Mucosa of stomach (tissue), 1 donor: ENCODE data around the gene TTC23L.
"Not testable (repeated sequence)": the region's sequence is repeated elsewhere in the genome, so short reads cannot be mapped to it uniquely, and the experiment has no call there.

Experiments used
- H3K27me3 ChIP-seq: one replicate; pipeline ENCODE4 v1.7.0; 2013; ENCODE audit warnings: mild to moderate bottlenecking, low read length; ENCODE audit not compliant: control insufficient read depth, insufficient read depth
- H3K36me3 ChIP-seq: one replicate; pipeline ENCODE4 v1.7.0; 2013; ENCODE audit warnings: low read length; ENCODE audit not compliant: control insufficient read depth, insufficient read depth
- H3K4me1 ChIP-seq: one replicate; pipeline ENCODE4 v1.7.0; 2013; ENCODE audit warnings: mild to moderate bottlenecking, low read length; ENCODE audit not compliant: control insufficient read depth, insufficient read depth
- H3K4me3 ChIP-seq: one replicate; pipeline ENCODE4 v1.7.0; 2013; ENCODE audit warnings: low read length
- H3K9ac ChIP-seq: one replicate; pipeline ENCODE4 v1.7.0; 2013; ENCODE audit warnings: mild to moderate bottlenecking, low read length, moderate library complexity
- H3K9me3 ChIP-seq: one replicate; pipeline ENCODE4 v1.7.0; 2013; ENCODE audit warnings: mild to moderate bottlenecking, low read length, moderate library complexity; ENCODE audit not compliant: control insufficient read depth
- donor health status: Pancreatic carcinoma.

Gene TTC23L

GRCh38 chr5:34914671-34915138, 75.7 kb downstream of the TTC23L start:
- H3K9ac ChIP-seq = peak overlapping the region; percentile 83

DNA sequence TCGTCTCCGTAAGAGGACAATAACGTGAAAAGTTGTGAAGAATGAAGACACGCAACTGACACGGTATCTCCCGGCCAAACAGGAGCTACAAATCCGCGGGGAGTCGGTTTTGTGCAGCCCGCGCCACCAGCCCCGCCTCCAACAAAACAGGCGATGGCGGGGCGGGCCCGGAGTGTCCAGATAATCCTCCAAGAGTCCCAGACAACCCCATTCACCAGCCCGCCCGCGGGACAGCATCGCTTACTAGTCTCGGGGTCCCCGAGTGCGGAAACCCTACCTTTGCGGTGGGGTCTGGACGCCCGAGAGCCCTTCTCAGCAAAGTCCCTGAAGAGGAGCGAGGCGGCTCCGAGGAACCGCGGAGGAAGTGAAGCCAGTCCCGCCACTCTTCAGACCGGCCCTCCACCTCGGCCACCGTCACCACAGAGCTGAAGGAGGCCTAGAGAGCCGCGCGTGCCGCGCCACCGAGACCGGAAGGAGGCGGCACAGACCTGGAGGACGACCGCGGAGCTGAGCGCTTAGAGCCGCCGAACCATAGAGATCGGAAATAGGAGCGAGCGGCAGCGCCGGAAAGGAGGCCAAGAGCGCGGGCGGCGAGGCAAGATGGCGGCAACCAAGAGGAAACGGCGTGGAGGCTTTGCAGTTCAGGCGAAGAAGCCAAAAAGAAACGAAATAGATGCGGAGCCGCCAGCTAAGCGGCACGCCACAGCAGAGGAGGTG, 76.3 kb downstream of the TTC23L start, which contains the start of the genes BRIX1 and RAD1:
Gene BRIX1, plus strand, starts transcription at position 573 of the 717 bp plus-strand sequence. Its CDS starts 28 bp downstream, at position 601.
Gene RAD1, minus strand, starts transcription at position 366 of the 717 bp plus-strand sequence. CDS start 612 bp downstream, outside the sequence.
- Histone ChIP-seq H3K4me1 (no peaks in the 10 kb centered on the region), H3K4me3 (peak within 1 kb of the TSS; percentile 80), H3K36me3 (peaks cover 4% of the 10 kb centered on the region), H3K27me3 (no peaks in the 10 kb centered on the region), H3K9ac (peak within 1 kb of the TSS; percentile 83), H3K9me3 (no peaks in the 10 kb centered on the region)

More at GRCh38 chr5:34914671-34915138, 75.7 kb downstream of the TTC23L start:
- H3K4me1 ChIP-seq = no peaks in the 10 kb centered on the region
- no peaks in the 10 kb centered on the region for H3K9me3 ChIP-seq
- peak overlapping the region; percentile 80 for H3K4me3 ChIP-seq
- H3K36me3 ChIP-seq = peaks cover 4% of the 10 kb centered on the region
- no peaks in the 10 kb centered on the region for H3K27me3 ChIP-seq

- Histone ChIP-seq H3K9me3 (no peaks in the 10 kb centered on the region), H3K36me3 (peaks cover 4% of the 10 kb centered on the region), H3K4me1 (no peaks in the 10 kb centered on the region), H3K27me3 (no peaks in the 10 kb centered on the region), H3K9ac (peak overlapping the region; percentile 83), H3K4me3 (peak overlapping the region; percentile 80)
These were observed 76.9 kb downstream of the TTC23L start for GRCh38 chr5:34915856-34916192.

GRCh38 chr5:34916518-34916917, 77.6 kb downstream of the TTC23L start:
- Histone ChIP-seq H3K4me1 (no peaks in the 10 kb centered on the region), H3K36me3 (peaks cover 2% of the 10 kb centered on the region), H3K9me3 (no peaks in the 10 kb centered on the region), H3K27me3 (no peaks in the 10 kb centered on the region), H3K9ac (peak overlapping the region; percentile 83), H3K4me3 (peak overlapping the region; percentile 80)

- H3K4me3 ChIP-seq = no peak overlapping the region
- no peaks in the 10 kb centered on the region for H3K27me3 ChIP-seq
- H3K9ac ChIP-seq = no peak overlapping the region
- no peaks in the 10 kb centered on the region for H3K4me1 ChIP-seq
- no peaks in the 10 kb centered on the region for H3K36me3 ChIP-seq
- no peaks in the 10 kb centered on the region for H3K9me3 ChIP-seq
These were observed 79.1 kb downstream of the TTC23L start for GRCh38 chr5:34918025-34918424.

DNA sequence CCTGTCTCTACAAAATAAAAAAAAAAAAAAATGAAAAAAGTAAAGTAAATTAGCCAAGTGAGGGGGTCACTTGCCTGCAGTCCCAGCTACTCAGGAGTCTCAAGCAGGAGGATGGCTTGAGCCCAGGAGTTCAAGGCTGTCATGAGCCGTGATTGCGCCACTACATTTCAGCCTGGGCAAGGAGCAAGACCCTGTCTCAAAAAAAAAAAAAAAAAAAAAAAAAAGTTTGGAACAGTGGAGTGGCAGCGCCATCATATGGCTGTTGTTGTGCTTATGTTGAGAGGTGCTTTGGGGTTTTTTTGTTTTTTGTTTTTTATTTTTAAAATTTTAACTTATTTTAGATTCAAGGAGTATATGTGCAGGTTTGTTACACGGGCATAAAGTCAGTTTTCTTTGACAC, 80.1 kb downstream of the TTC23L start:
- Histone ChIP-seq H3K4me1 (peaks cover 9% of the 10 kb centered on the region), H3K9me3 (no peaks in the 10 kb centered on the region), H3K9ac (no peak overlapping the region), H3K36me3 (no peaks in the 10 kb centered on the region), H3K27me3 (no peaks in the 10 kb centered on the region), H3K4me3 (no peak overlapping the region)

GRCh38 chr5:34923256-34923655, 84.3 kb downstream of the TTC23L start:
- H3K36me3 ChIP-seq, H3K27me3 ChIP-seq: not testable (repeated sequence)

DNA sequence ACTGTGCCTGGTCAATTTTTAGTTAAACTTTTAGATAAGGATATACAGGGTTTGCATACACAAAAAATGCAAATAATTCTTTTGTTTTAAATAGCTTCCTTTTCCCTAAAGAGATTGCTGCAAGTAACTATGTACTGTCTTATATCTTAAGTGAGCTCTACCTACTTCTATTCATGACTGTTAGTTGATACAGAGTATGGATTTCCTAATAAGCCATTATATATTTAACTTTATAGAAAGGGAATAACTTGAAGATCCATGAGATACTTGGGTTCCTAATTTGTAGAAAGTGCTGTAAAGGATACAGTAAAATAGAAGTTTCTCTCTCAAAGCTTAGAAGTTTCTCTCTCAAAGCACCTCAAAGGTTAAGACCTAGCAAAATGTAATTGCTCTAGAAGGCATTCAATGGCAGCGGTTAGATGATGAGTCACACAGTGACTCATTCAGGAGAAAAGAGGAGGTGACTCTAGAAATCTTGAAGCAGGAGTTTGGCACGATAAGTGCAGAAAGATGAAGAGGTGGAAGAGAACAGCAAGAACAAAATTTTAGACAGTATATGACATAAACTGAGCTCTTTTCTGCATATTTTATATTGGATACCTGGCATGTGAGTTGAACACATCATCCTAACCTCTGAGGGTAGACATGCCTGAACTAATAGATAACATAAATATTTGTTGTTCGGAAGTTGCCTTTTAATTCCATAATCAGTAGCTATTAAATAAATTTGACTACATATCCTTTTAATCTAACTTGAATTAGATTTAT, 84.9 kb downstream of the TTC23L start:
- Histone ChIP-seq H3K9ac (no peak overlapping the region), H3K9me3 (no peaks in the 10 kb centered on the region), H3K36me3 (no peaks in the 10 kb centered on the region), H3K4me3 (no peak overlapping the region), H3K27me3 (no peaks in the 10 kb centered on the region), H3K4me1 (peaks cover 15% of the 10 kb centered on the region)

More at GRCh38 chr5:34923256-34923655, 84.3 kb downstream of the TTC23L start:
- H3K4me1 ChIP-seq = peaks cover 11% of the 10 kb centered on the region
- H3K9ac ChIP-seq, H3K9me3 ChIP-seq, H3K4me3 ChIP-seq: not testable (repeated sequence)

- no peaks in the 10 kb centered on the region for H3K9me3 ChIP-seq
- no peak overlapping the region for H3K9ac ChIP-seq
- no peaks in the 10 kb centered on the region for H3K36me3 ChIP-seq
- H3K27me3 ChIP-seq = no peaks in the 10 kb centered on the region
- no peak overlapping the region for H3K4me3 ChIP-seq
- H3K4me1 ChIP-seq = peaks cover 16% of the 10 kb centered on the region
These were observed 85.5 kb downstream of the TTC23L start for GRCh38 chr5:34924462-34924765.

- H3K4me1 ChIP-seq = peaks cover 16% of the 10 kb centered on the region
- H3K4me3 ChIP-seq = no peak overlapping the region
- no peaks in the 10 kb centered on the region for H3K9me3 ChIP-seq
- H3K9ac ChIP-seq = no peak overlapping the region
- H3K27me3 ChIP-seq = no peaks in the 10 kb centered on the region
- H3K36me3 ChIP-seq = no peaks in the 10 kb centered on the region
These were observed 87.4 kb downstream of the TTC23L start for GRCh38 chr5:34926318-34926888.

GRCh38 chr5:34927785-34928184, 88.8 kb downstream of the TTC23L start:
- no peak overlapping the region for H3K9ac ChIP-seq
- H3K36me3 ChIP-seq = no peaks in the 10 kb centered on the region
- H3K4me1 ChIP-seq = peaks cover 16% of the 10 kb centered on the region
- H3K4me3 ChIP-seq = no peak overlapping the region
- no peaks in the 10 kb centered on the region for H3K27me3 ChIP-seq
- no peaks in the 10 kb centered on the region for H3K9me3 ChIP-seq

DNA sequence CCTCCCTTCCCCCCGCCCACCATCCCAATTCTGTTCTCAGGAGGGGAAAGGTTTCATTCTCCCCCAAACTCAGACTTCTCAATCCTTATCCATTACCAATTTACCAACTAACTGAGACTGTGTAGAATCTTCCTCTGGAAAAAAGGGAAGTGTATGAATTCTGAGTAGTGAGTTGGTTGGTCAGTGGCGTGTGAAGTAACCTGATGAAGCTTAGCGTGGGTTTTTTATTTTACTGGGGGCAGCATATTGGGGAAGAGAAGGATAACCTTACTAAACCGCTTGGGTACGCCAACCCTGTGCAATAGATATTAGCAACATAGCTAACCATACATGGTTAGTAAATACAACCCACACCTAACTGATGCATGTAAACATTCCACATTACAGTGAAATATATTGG, 89.3 kb downstream of the TTC23L start:
- H3K4me3 ChIP-seq = no peak overlapping the region
- no peaks in the 10 kb centered on the region for H3K36me3 ChIP-seq
- H3K9ac ChIP-seq = no peak overlapping the region

More for the DNA sequence above, 89.3 kb downstream of the TTC23L start:
- Histone ChIP-seq H3K4me1 (peaks cover 15% of the 10 kb centered on the region), H3K27me3 (no peaks in the 10 kb centered on the region), H3K9me3 (no peaks in the 10 kb centered on the region)
